KG1 (cell line): Measurements from ENCODE around the gene LARGE1.

ENCODE experiments used
- DNase-seq: peaks from one replicate; lab custom pipeline; 2025; lab: John Stamatoyannopoulos, UW

The LARGE1 gene

DNA sequence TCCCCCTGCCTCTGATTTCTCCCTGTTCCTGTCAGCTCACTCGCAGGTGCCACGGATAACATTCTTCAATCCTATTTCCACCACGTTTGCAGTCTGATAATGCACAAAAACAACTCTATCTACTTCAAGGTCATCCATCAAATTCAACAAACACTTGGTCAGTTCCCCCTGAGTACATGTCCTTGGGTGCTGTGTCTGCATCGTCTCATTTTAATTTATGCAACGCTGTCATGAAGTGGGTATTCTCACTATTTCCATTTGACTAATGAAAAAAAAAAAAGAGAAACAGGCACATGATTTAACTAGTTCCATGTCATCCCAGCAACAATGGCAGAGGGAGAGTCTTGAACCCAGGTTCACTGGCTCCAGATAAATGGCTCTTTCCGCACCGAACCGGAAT is 262.6 kb downstream of the LARGE1 start:
- DNase-seq: no peak

DNA sequence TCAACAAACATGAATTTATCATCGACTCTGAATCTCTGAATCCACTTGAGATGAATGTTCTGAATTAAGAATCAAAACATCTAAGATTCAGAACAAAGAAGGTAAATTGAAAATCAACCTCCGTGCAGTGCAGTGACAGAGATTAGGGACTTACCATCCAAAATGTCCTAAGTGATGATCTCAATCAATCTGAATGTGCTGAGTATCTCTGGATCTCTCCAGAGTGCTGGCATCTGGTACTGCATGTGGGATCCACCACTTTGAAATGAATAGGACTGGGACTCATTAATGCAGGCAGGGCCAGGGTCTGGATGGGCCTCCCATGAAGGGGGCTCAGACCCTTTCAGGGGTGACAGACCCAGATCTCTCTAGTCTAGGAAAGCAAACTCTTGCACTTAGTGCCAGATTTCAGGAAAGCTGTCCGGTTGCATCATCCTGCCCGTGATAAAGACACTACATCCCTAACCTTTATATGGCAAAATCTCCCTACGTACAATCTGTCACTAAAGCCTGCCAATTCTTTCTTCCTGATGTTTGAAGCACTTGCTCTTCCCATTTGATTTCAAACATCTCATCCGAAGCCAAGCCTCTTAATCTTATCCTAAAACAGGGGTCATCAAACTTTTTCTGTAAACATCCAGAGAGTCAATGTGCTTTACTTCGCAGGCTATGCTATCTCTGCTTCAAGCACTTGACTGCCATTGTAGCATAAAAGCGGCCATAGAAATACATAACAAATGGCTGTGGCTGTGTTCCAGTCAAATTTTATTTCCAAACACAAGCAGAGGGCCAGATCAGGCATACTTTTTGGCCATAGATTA is 263.3 kb downstream of the LARGE1 start:
- no peak for DNase-seq

DNA sequence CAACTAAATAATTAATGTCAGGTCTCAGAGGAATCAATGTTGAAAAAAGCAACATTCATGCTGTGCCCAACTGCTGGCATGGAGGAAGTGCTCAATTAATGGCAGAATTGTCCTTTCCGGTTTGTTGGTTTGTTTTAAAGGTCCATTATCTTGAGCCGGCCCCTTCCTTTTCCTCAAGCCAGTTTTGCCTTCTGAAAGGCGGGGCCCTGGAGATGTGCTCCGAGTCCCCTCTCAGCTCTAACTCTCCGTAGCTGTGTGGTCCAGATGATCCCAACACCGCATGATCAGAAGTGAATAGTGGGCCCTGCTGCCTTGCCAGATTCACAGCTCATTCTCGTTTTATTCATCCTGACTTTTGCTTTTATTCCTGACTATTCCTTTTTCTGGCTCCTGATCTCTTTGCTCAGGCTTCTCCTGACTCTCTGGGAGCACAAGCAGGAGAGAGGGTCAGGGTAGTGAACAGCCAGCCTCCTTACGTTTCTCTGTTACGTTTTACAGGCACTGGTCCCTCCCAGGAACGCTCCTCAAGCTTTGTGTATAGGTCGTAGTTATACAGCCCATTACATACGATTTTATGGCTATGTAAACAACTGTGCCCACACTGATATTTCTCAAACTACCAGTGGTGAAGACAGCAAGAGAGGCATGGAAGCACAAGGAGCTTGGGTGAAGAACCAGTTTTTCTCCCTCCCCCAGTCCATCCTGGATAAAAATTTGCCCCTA is 265.9 kb downstream of the LARGE1 start:
- DNase-seq: no peak

DNA sequence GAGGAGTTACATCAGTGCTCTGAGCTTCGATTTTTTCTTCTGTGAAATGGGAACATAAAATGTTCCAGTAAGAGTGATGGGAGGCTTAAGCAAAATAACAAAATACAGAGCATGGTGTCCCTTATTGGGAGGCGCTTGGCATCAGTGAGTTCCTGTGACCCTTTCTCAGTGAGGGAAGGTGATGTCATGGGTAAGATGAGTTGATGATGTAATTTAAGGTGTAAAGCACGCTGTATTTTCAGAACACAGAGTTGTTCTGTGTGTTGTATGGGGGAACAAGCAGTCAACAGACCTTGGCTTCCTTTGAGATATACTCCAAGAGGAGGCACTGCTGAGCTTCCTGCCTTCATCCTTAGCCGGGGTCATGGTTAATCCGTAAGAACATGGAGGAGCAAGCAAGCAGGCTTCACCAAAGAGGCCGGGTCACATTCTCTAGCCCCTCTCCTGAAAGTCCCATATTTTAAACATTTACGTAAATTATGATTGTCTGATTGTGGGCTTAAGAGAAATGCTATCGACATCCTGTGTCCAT is 266.7 kb downstream of the LARGE1 start:
- no peak for DNase-seq

DNA sequence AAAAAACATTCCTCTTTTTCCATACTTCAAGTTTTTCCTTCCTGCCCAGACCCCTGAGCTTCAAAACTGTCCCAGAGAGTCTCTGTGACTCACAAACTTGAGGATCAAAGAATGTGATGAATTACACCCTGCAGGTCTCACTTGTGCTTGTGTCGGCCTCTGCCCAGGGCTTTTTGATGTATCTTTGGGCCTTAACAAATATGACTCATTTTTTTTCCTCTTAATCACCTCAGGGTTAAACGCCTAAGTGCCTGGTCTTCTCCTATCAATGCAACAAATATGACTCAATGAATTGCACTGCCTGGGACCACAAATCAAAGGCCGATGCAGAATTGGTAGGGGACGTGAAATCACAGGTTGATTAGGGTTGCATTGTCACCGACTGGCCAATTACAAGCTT is 267.7 kb downstream of the LARGE1 start:
- DNase-seq: no peak

DNA sequence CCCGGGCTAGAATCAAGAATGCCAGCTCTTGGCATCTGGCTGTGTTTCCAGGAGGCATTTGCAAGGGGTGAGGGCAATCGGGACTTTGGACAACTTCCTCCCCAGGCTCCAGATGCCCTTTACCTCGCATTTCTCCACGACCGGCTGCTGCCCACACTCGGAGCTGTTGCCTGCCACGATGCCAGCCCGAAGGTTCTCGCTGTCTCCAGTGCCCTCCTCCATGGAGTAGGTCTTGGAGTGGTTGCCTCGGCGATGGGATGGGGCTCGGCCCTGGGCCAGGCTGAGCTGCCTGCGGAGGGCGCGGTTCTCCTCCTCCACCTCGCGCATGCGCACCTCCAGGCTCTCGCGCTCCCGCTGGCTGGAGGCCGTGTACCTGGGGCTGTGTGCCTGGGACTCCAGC is 270.0 kb downstream of the LARGE1 start:
- no peak for DNase-seq

DNA sequence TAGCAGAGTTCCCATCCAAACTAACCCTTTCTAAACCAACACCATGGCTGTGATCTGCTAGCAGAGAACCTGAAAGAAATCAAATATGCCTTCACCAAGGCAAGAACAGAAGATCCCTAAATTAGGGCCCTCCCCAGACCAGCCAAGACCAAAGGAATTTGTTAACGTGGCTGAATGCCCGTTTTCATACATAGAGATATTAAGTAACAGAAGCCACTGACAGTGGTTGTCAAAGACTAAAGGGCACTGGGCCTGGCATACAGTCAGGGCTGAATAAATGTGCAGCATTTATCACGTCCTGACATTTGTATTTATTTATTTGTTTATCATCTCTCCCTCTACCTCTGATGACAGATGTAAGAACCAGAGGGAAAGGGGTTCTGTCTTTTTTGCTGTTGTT is 271.8 kb downstream of the LARGE1 start:
- no peak for DNase-seq

DNA sequence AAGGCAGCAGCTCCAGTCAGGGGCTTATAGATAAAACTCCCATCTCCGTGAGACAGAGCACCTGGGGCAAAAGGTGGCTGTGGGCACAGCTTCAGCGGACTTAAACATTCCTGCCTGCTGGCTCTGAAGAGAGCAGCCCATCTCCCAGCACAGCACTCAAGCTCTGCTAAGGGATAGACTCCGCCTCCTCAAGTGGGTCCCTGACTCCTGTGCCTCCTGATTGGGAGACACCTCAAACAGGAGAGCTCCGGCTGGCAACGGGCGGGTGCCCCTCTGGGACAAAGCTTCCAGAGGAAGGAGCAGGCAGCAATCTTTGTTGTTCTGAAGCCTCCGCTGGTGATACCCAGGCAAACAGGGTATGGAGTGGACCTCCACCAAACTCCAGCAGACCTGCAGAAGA is 279.4 kb downstream of the LARGE1 start:
- DNase-seq: no peak

DNA sequence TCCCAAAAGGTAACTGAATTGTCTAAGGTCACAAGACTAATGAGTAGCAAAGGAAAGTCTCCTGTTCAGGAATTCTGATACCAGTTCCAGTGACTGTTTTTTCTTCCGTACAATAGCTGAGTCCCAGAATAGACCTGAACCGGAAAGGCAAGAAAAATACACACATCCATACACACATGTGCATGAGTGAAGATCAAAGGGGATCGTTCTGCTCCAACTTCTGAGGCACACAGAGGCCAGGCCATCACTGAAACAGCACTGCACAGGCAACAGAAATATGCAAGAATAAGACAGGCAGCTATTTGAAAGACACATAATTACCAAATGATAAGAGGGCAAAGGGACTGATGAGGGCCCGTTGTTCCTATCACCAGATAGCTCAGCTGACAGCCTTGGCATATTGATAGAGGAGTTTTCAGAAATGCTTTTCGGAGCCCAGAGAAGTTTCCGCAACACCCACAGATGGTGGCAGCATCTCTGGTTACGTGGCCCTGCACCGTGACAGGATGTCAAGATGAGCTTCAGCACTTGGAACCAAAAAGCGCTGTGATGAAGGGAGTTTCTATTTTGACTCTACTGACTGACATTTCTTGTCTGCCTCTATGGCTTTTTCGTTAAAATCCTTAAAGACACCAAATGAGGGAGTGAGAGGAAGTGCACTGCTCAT is 280.6 kb downstream of the LARGE1 start:
- DNase-seq: no peak

DNA sequence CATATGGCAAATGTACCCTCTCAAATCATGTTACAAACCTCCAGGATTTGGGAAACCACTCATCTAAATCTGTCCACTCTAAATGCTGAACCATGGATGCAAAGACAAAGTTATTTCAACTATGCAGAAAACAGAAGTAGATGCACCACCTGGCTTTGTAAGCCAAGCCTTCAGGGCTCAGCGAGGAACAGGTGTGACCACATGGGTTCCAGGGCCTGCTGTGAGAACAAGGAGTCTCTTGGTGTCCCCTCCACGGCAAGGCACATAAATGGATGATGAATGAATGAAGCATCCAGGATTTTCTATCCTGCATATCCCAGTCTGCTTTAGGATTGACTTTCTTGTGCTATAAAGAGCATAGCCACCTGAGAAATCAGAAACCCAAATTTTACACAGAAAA is 284.5 kb downstream of the LARGE1 start:
- DNase-seq: no peak

DNA sequence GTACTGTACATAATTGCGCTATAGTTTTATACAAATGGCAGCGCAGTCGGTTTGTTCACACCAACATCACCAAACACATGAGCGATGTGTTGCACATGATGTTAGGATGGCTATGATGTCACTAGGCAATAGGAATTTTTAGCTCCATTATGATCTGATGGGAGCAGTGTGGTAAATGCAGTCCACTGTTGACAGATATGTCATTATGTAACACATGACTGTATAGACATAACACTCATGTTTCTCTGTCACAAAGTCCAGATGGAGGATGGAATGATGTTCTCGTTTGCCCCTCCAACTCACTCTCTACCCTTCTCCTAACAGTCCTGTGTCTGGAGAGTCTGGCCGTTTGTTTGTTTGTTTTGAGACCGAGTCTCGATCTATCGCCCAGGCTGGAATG is 288.5 kb downstream of the LARGE1 start:
- DNase-seq: no peak

DNA sequence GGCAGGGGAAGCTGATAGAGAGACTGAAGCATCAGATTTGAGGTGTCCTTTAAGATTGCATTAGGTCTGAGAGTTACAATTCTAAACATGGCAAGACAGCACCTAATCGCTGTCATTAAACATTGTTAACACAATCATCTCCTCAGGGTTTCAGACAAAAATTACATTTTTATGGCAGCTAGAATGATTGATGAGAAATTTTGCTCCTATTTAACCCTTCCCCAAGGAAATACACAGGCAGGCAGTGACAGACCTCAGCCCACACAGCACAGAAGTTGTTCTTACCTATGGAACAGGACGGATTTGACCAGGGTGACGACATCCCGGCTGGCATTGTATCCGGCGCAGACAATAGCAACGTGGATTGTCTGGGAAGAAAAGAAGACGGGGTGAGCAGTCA is 294.3 kb downstream of the LARGE1 start:
- no peak for DNase-seq

DNA sequence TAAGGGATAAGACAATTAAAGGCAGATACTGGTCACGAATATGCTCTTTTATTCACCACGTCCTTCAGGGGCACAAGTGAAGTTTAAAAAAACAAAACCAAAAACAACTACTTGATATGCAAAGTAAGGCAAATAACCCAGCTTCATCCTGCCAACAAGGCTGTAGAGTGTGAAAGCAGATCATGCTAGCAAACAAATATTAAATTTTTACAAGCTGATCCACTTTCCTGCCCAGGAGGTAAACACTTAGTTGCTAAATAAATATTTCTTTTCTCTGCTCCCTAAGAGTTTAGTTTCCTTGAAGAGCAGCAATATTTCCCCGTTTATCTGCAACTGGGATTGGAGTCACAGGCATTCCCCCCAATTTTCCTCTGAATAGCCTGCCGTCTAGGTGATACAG is 300.2 kb downstream of the LARGE1 start:
- DNase-seq: no peak

DNA sequence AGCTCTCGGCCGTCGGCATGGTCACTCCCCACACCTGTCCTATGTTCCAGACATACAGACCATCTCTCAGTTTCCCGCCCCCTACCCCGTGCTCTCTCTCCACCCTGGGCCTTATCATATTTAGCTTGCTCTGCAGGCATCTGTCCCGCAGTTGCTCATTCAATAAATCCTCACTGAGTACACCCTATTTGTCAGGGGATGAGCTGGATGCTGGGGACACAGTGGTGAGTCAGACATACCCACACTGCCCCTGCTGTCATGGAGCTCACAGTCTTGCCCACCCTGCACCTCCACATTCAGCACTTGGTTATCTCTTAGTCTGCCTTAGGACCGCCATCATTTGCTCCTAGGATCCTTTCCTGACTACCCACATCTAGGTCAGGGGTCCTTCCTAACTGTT is 313.8 kb downstream of the LARGE1 start:
- no peak for DNase-seq

DNA sequence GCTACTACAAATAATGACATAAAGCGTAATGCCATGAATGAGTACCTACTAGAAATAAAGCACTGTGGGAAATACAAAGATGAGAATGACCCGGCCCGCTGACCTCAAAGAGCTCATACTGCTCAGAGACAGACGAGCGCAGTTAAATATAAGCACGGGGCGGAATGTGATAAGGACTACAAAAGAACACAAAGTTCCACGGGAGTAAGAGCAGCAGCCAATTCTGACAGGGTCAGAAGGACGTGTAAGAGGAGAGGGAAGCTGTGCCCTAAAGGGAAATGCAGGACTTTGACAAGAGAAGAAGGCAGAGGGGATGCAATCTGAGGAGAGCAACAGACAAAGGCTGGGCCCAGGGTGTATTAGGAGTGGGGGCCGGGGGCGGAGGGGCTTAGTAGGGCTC is 314.6 kb downstream of the LARGE1 start:
- DNase-seq: no peak

DNA sequence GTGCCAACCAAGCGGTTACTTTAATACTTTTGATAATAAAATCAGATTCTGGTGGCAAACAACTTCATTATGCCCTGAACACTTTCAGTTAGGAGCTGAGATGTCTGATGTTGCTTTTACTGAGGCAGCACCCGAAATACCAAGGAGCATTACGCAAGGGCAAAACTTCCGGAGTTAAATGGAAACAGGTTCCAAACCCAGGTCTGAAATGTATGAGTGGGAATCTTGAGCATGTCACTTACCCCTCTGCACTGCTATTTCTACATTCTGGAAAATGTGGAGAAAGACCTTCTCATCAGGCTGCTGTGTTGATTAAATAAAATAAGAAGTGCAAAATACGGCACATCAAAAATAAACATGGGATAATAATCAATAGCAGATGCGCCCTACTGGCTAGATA is 315.1 kb downstream of the LARGE1 start:
- no peak for DNase-seq

DNA sequence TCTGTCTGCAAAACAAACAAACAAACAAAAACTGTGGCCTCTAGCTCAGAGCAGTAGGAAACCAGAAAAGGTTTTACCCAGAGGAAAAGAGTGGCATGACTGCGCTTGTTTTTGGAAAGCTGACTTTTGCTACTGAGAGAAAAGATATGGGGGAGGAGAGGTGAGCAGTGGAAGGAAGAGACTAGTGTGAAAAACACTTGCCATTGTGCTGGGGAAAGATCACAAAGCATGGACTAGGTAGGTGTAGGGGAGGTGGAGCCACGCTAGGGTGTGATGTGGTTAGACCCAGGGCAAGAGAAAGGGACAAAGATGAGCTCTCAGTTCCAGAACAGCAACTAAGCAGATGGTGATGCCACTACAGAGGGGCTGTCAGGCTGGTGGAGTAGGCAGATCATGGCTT is 319.2 kb downstream of the LARGE1 start:
- DNase-seq: no peak

DNA sequence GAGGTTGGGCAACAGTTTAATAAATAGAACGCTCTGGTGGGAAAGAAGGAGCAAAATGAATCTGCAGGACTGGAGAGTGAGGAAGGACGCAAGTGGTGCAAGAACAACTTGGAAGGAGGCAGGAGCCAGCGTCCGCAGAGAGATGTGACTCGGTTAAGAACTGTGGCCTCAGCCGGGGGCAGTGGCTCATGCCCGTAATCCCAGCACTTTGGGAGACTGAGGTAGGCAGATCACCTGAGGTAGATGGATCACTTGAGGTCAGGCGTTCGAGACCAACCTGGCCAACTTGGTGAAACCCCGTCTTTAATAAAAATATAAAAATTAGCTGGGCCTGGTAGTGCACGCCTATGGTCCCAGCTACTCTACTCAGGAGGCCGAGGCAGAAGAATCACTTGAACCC is 319.7 kb downstream of the LARGE1 start:
- DNase-seq: no peak

DNA sequence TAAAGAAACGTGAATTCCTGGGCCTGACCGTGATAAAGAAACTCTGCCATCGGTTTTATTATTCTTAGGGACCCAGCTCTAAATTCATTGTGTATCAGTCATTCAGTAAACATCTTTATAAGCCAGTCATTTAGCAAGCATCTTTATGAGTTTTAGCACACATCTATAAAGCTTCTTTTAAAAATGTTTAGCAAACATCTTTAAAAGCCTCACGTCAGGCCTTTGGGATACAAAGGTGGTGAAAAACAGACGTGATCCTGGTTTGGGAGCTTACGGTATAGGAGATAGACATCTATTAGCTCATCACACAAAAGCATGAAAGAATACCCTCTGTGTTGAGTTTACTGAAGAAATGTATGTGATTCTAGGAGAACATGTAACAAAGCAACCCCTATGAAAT is 320.2 kb downstream of the LARGE1 start:
- no peak for DNase-seq

DNA sequence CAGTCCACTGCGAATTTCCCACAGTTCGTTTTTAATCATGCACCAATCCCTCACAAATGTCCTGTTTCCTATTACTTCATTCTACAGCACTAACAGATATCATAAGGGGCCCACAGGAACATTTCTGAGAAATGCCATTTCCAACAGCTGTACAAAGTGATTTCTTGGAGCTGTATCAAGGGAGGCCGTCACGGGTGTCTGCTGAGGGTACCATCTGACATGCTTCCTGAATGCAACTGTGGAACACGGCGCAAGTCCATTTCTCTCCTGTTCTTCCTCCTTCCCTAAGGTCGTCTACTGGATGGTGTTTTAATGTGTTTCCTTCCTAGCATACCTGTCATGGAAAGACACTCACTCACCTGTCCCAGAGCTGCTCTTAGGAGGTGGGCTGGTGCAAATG is 320.7 kb downstream of the LARGE1 start:
- no peak for DNase-seq

DNA sequence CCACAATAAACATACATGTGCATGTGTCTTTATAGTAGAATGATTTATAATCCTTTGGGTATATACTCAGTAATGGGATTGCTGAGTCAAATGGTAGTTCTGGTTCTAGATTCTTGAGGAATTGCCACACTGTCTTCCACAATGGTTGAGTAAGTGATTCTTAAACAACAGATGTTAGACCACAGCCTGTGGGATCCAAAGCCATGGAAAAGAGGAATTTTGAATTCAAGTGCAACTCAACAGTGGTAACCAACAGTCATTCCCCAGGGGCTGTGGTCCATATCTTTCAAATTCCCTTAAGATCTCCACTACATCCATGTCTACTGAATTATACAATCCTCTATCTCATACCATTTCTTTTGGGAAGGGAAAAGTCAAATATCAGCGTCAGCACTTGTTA is 321.5 kb downstream of the LARGE1 start:
- no peak for DNase-seq

DNA sequence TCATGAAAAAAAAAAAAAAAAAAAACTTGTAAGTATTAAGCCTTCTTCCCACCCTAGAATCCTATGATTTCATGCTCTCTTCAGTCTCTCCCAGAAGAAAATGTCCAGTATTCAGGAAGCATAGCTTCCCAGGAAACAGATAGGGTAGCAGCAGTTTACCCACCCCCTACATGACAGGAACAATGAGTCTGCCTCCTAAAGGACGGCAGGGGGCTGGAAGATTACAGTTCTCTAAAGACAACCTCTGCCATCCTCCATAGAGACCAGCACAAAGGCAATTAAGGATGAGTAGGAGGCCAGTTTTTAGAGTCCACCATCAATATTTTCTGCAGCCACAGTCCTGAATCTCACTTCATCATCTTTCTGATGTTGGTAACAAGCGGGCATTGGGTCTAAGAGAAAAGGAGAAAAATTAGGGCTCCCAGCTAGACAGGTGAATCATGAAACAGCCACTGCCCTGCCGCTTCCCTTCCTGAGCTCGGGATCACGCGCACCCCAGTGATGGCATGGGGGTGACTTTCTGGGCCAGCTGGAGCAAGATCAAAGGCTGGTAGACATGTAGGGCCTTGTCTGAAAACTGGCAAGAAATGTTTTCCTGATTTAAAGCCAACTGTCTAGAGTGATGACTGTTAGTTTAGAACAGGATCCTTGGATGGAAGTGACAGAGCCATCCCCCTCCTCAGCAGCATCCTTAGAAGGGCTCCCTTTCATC is 322.8 kb downstream of the LARGE1 start:
- DNase-seq: no peak
